ENCODE results near the gene ARHGAP18. TPM values are rescaled to one million over a fixed set of nuclear protein-coding genes. Genes with fewer than 3 reads are reported as not detected.
A peak's percentile ranks its signal among the peaks of the same experiment; 100 is the strongest.

ARHGAP18 gene
- total RNA-seq, 6 experiments from 2014 or later, result 2.2 to 8.0 (median 2.9) TPM

GRCh38 chr6:129730477-129731165 lies 20.6 kb upstream of the ARHGAP18 start:
- no peak overlapping the region for H3K4me3 ChIP-seq
- no peaks in the 10 kb centered on the region for H3K4me1 ChIP-seq
- 26% methylated on average over 8 of the region's 8 CpGs for WGBS (ENCODE audit: insufficient coverage, low coverage, low lambda C conversion rate, missing lambda C conversion rate)
- no peak for DNase-seq
- intact Hi-C loops (cut with DNase I), result no loop called here
- no peak overlapping the region for H3K27ac ChIP-seq
- ATAC-seq, result peak; percentile 49 to 74 (median 64)
- no peaks in the 10 kb centered on the region for H3K27me3 ChIP-seq
- no peaks in the 10 kb centered on the region for H3K36me3 ChIP-seq
- TF ChIP-seq POLR2A (IDR thresholded peaks at IDR 0.05), result no peak
- TF ChIP-seq CTCF (IDR thresholded peaks at IDR 0.05), result peak; percentile 59 to 77 (median 62)
- no peaks in the 10 kb centered on the region for H3K9me3 ChIP-seq

GRCh38 chr6:129726650-129727049 lies 16.7 kb upstream of the ARHGAP18 start:
- H3K9me3 ChIP-seq, result no peaks in the 10 kb centered on the region
- TF ChIP-seq CTCF (IDR thresholded peaks at IDR 0.05), result no peak
- TF ChIP-seq POLR2A (IDR thresholded peaks at IDR 0.05), result no peak
- H3K4me3 ChIP-seq, result no peak overlapping the region
- no peaks in the 10 kb centered on the region for H3K27me3 ChIP-seq
- no peak overlapping the region for H3K27ac ChIP-seq
- H3K36me3 ChIP-seq, result no peaks in the 10 kb centered on the region
- no peaks in the 10 kb centered on the region for H3K4me1 ChIP-seq
- DNase-seq, result no peak
- no peak for ATAC-seq
- intact Hi-C loops (cut with DNase I), result loop anchor here (10.0 kb wide), 1 partner anchor 122 kb away; no protein-coding TSS in a partner anchor

- H3K9me3 ChIP-seq, result no peaks in the 10 kb centered on the region
- ATAC-seq (no peak), DNase-seq (no peak)
- no peaks in the 10 kb centered on the region for H3K36me3 ChIP-seq
- intact Hi-C loops (cut with DNase I), result loop anchor here (10.0 kb wide), 1 partner anchor 121 kb away; no protein-coding TSS in a partner anchor
- no peak overlapping the region for H3K27ac ChIP-seq
- WGBS (ENCODE audit: insufficient coverage, low coverage, low lambda C conversion rate, missing lambda C conversion rate), result 83% methylated on average over 3 of the region's 4 CpGs
- no peaks in the 10 kb centered on the region for H3K4me1 ChIP-seq
- TF ChIP-seq CTCF (IDR thresholded peaks at IDR 0.05) (no peak), POLR2A (IDR thresholded peaks at IDR 0.05) (no peak)
- no peaks in the 10 kb centered on the region for H3K27me3 ChIP-seq
- H3K4me3 ChIP-seq, result no peak overlapping the region
These were observed 15.4 kb upstream of the ARHGAP18 start for GRCh38 chr6:129725341-129725740.

GRCh38 chr6:129719692-129720091 lies 9.7 kb upstream of the ARHGAP18 start:
- Histone ChIP-seq H3K9me3 (no peaks in the 10 kb centered on the region), H3K27ac (no peak overlapping the region), H3K36me3 (no peaks in the 10 kb centered on the region), H3K4me3 (no peak overlapping the region), H3K4me1 (no peaks in the 10 kb centered on the region), H3K27me3 (no peaks in the 10 kb centered on the region)
- DNase-seq, result no peak
- WGBS (ENCODE audit: insufficient coverage, low coverage, low lambda C conversion rate, missing lambda C conversion rate), result 64% methylated on average over 3 of the region's 3 CpGs
- ATAC-seq, result no peak
- TF ChIP-seq CTCF (IDR thresholded peaks at IDR 0.05) (no peak), POLR2A (IDR thresholded peaks at IDR 0.05) (no peak)
- intact Hi-C loops (cut with DNase I), result loop anchor here (10.0 kb wide), 1 partner anchor 115 kb away; no protein-coding TSS in a partner anchor
